ENCODE measurements around the gene MMP15.

GRCh38 chr16:57994778-57995177 is 30.8 kb upstream of the MMP15 start:
- TF ChIP-seq CTCF (IDR thresholded peaks at IDR 0.05; ENCODE audit: low read depth, low read length, missing input control) (peak; percentile 30), RXRA (IDR thresholded peaks at IDR 0.05) (no peak), ZBTB33 (IDR thresholded peaks at IDR 0.05) (no peak), TAF1 (conservative IDR thresholded peaks at IDR 0.05) (no peak), MAX (IDR thresholded peaks at IDR 0.05) (no peak), YY1 (IDR thresholded peaks at IDR 0.05) (no peak), EGR1 (IDR thresholded peaks at IDR 0.05; ENCODE audit: low read depth in 2 of 2) (no peak), FOXA1 (IDR thresholded peaks at IDR 0.05) (no peak), GABPA (IDR thresholded peaks at IDR 0.05 in 1 of 2, conservative IDR thresholded peaks at IDR 0.05 in 1 of 2) (no peak), RAD21 (IDR thresholded peaks at IDR 0.05) (peak in 1 of 2 donors; percentile 61), HNF4G (IDR thresholded peaks at IDR 0.05) (no peak), ATF3 (IDR thresholded peaks at IDR 0.05) (no peak)

Measured in liver (tissue), 3 donors.